IMR-90 (cell line): Measurements from ENCODE around the gene SIM2. TPM values are rescaled to one million over a fixed set of nuclear protein-coding genes. Genes with fewer than 3 reads are reported as not detected.

Experiments used
- ATAC-seq: fragments of 200-7000 bp; cut with Tn5 transposase; 2 replicates; pipeline ENCODE4 v1.9.1; 2020; ENCODE audit warnings: low read depth, mild to moderate bottlenecking, moderate library complexity
- Bru-seq: library from RNA; stranded (reverse); fragments of 400-500 nt; gene quantifications from one replicate; lab custom pipeline; 2021; lab: Mats Ljungman, UMichigan
- BruChase-seq, 2 experiments: library from RNA; stranded (reverse); fragments of 400-500 nt; gene quantifications; one replicate each; lab custom pipeline; 2021; lab: Mats Ljungman, UMichigan
- BruUV-seq: library from RNA; stranded (reverse); fragments of 400-500 nt; replicated peaks from 2 replicates; lab custom pipeline; 2021; lab: Mats Ljungman, UMichigan
- CTCF ChIA-PET: fragments of 300-600 bp; formaldehyde crosslinking; extraction: SDS; loops from one replicate; lab custom pipeline; 2021; ENCODE audit warnings: antibody characterized with exemption; lab: Yijun Ruan, JAX
- POLR2A ChIA-PET: fragments of 300-600 bp; sonication (Branson Sonifier 250); formaldehyde crosslinking; loops from one replicate; lab custom pipeline; 2022; ENCODE audit warnings: antibody characterized with exemption; ENCODE audit not compliant: unreplicated experiment; lab: Charles Lee
- DNase-seq: peaks from one replicate; pipeline ENCODE4 v3.0.0; 2013
- H2AFZ ChIP-seq: replicated peaks from 2 replicates; pipeline ENCODE3; 2013; ENCODE audit warnings: low read length, mild to moderate bottlenecking; ENCODE audit not compliant: poor library complexity
- H2AK5ac ChIP-seq: 2 replicates; pipeline ENCODE4 v1.6.1; 2013; ENCODE audit warnings: low read depth, low read length, inconsistent platforms
- H2AK9ac ChIP-seq: replicated peaks from 2 replicates; pipeline ENCODE3; 2013; ENCODE audit warnings: mild to moderate bottlenecking, low read depth, low read length, moderate library complexity; ENCODE audit not compliant: poor library complexity
- H2BK120ac ChIP-seq: 2 replicates; pipeline ENCODE4 v1.6.1; 2013; ENCODE audit warnings: low read depth, low read length, inconsistent platforms
- H2BK15ac ChIP-seq: 3 replicates; pipeline ENCODE4 v1.6.1; 2013; ENCODE audit warnings: low read depth, low read length, inconsistent platforms
- H2BK20ac ChIP-seq: 2 replicates; pipeline ENCODE4 v1.6.1; 2013; ENCODE audit warnings: low read depth, mild to moderate bottlenecking, inconsistent platforms, low read length, moderate library complexity
- H2BK5ac ChIP-seq: 2 replicates; pipeline ENCODE4 v1.6.1; 2013; ENCODE audit warnings: mild to moderate bottlenecking, low read depth, low read length, inconsistent platforms; ENCODE audit not compliant: poor library complexity, severe bottlenecking
- H3K14ac ChIP-seq: replicated peaks from 2 replicates; pipeline ENCODE4 v1.6.1; 2013; ENCODE audit warnings: low read depth, low read length, inconsistent platforms
- H3K18ac ChIP-seq: 2 replicates; pipeline ENCODE4 v1.6.1; 2013; ENCODE audit warnings: low read depth, low read length, control low read depth
- H3K23ac ChIP-seq: 2 replicates; pipeline ENCODE4 v1.6.1; 2013; ENCODE audit warnings: low read depth, low read length, inconsistent platforms
- H3K27ac ChIP-seq: 2 replicates; pipeline ENCODE4 v1.5.1; 2013; ENCODE audit warnings: mild to moderate bottlenecking, control low read depth, low read length; ENCODE audit not compliant: insufficient read depth
- H3K27me3 ChIP-seq: 2 replicates; pipeline ENCODE4 v1.6.1; 2013; ENCODE audit warnings: low read length; ENCODE audit not compliant: control insufficient read depth, insufficient read depth
- H3K36me3 ChIP-seq: 2 replicates; pipeline ENCODE4 v1.6.1; 2013; ENCODE audit warnings: low read length, mixed read lengths; ENCODE audit not compliant: control insufficient read depth, insufficient read depth
- H3K4ac ChIP-seq: 2 replicates; pipeline ENCODE4 v1.6.1; 2013; ENCODE audit warnings: low read depth, low read length, inconsistent platforms
- H3K4me1 ChIP-seq: 2 replicates; pipeline ENCODE4 v1.6.1; 2013; ENCODE audit warnings: low read length, mixed read lengths; ENCODE audit not compliant: control insufficient read depth, insufficient read depth
- H3K4me2 ChIP-seq: 2 replicates; pipeline ENCODE4 v1.6.1; 2013; ENCODE audit warnings: low read depth, mild to moderate bottlenecking, control low read depth, low read length, moderate library complexity
- H3K4me3 ChIP-seq: 2 replicates; pipeline ENCODE4 v1.5.1; 2013; ENCODE audit warnings: low read depth, mild to moderate bottlenecking, control low read depth, low read length, moderate library complexity; ENCODE audit not compliant: insufficient read depth
- H3K56ac ChIP-seq: 2 replicates; pipeline ENCODE4 v1.6.1; 2013; ENCODE audit warnings: low read length, inconsistent platforms; ENCODE audit not compliant: insufficient read depth; ENCODE audit errors: extremely low read depth
- H3K79me1 ChIP-seq, 2 experiments: 2 replicates each; pipeline ENCODE4 v1.6.1; 2013; ENCODE audit warnings: low read length in 2 of 2, inconsistent platforms in 1 of 2, low read depth in 1 of 2
- H3K9ac ChIP-seq: 2 replicates; pipeline ENCODE4 v1.6.1; 2013; ENCODE audit warnings: low read depth, low read length, control low read depth
- H3K9me1 ChIP-seq: 2 replicates; pipeline ENCODE4 v1.6.1; 2013; ENCODE audit warnings: low read length, inconsistent platforms; ENCODE audit not compliant: insufficient read depth
- H3K9me3 ChIP-seq: 2 replicates; pipeline ENCODE4 v1.6.1; 2013; ENCODE audit warnings: low read length; ENCODE audit not compliant: control insufficient read depth, insufficient read depth
- H4K20me1 ChIP-seq: 2 replicates; pipeline ENCODE4 v1.6.1; 2013; ENCODE audit warnings: low read length, inconsistent platforms; ENCODE audit not compliant: insufficient read depth
- H4K5ac ChIP-seq: 2 replicates; pipeline ENCODE4 v1.6.1; 2013; ENCODE audit warnings: mild to moderate bottlenecking, low read depth, low read length, control low read depth
- H4K8ac ChIP-seq, 2 experiments: 2 replicates each; pipeline ENCODE4 v1.6.1; 2013; ENCODE audit warnings: low read depth in 2 of 2, low read length in 2 of 2, control low read depth in 1 of 2, inconsistent platforms in 1 of 2
- H4K91ac ChIP-seq: 2 replicates; pipeline ENCODE4 v1.6.1; 2013; ENCODE audit warnings: low read depth, low read length, inconsistent platforms; ENCODE audit not compliant: insufficient read depth
- BHLHE40 ChIP-seq: fragments of 150-350 bp; IDR thresholded peaks from 2 replicates; pipeline ENCODE4 v1.6.1; 2016; ENCODE audit warnings: mild to moderate bottlenecking, low read depth, low read length
- MXI1 ChIP-seq: IDR thresholded peaks from 2 replicates; pipeline ENCODE4 v1.6.1; 2012; ENCODE audit warnings: low read depth, mild to moderate bottlenecking, low read length, moderate library complexity, borderline replicate concordance
- WGBS, 2 experiments: methylation state at CpG; one replicate each; pipeline versions ENCODE4 v1.1.5 to v1.1.7; 2013; ENCODE audit warnings: missing lambda C conversion rate in 2 of 2; ENCODE audit not compliant: insufficient read length in 1 of 2; ENCODE audit errors: extremely low coverage in 2 of 2; 5-methylcytosine and 5-hydroxymethylcytosine counted together
- dilution Hi-C: fragments of 300-500 bp; cut with HindIII; formaldehyde crosslinking; loops from one replicate; pipeline ENCODE4 v1.14.3; 2018; ENCODE audit warnings: low sequenced_read_pairs; ENCODE audit not compliant: unreplicated experiment
- in situ Hi-C: fragments of 300-500 bp; cut with MboI; formaldehyde crosslinking; loops from 3 replicates; pipeline ENCODE4 v1.14.3; 2019; ENCODE audit warnings: low sequenced_read_pairs, inconsistent platforms, mixed read lengths
- intact Hi-C: fragments of 100-400 bp; cut with micrococcal nuclease; formaldehyde crosslinking; loops from 2 replicates; pipeline ENCODE4 v1.10.0; 2022
- long read RNA-seq: library from polyadenylated mRNA; unstranded; transcript quantifications from one replicate; pipeline ENCODE4 v2.0.0, GENCODE V29; 2021; ENCODE audit not compliant: unreplicated experiment
- polyA plus RNA-seq, 3 experiments: library from polyadenylated mRNA; depleted of rRNA; stranded (reverse); fragments of >200 nt; gene quantifications; 2 replicates each; pipeline ENCODE4 v1.2.3, GENCODE V29; 2012; ENCODE audit warnings: low replicate concordance in 1 of 3
- total RNA-seq: library from RNA; depleted of rRNA; stranded (reverse); fragments of >200 nt; gene quantifications from 2 replicates; pipeline ENCODE4 v1.2.3, GENCODE V29; 2012; rRNA removed
- TF ChIP-seq, protein P1 (sequence below): fragments of 150-350 bp; IDR thresholded peaks from 2 replicates; pipeline ENCODE4 v1.6.1; 2017; ENCODE audit warnings: mild to moderate bottlenecking, antibody characterized with exemption, low read length, low read depth

Gene SIM2
- 1.9 and 2.2 TPM in 2 replicates for total RNA-seq
- 7.5 and 7.9 TPM in 2 replicates for polyA plus RNA-seq (2012; rRNA removed)
- polyA plus RNA-seq (2012; cell fraction: cytosol; rRNA removed), result 7.5 and 8.7 TPM in 2 replicates
- polyA plus RNA-seq (2012; cell fraction: nucleus; rRNA removed; ENCODE audit: low replicate concordance), result 22.1 and 26.1 TPM in 2 replicates
- Bru-seq, nascent RNA, result percentile 54 among the genes with signal in this experiment
- percentile 53 among the genes with signal in this experiment for BruChase-seq, experiment 1, labeled RNA remaining after a 6-hour chase
- BruChase-seq, experiment 2, labeled RNA remaining after a 2-hour chase, result percentile 58 among the genes with signal in this experiment
- long read RNA-seq, partial matches to known transcripts, result 0 of 7 reads
- long read RNA-seq, other reads (novel, unspliced or antisense), result 7 of 7 reads

DNA sequence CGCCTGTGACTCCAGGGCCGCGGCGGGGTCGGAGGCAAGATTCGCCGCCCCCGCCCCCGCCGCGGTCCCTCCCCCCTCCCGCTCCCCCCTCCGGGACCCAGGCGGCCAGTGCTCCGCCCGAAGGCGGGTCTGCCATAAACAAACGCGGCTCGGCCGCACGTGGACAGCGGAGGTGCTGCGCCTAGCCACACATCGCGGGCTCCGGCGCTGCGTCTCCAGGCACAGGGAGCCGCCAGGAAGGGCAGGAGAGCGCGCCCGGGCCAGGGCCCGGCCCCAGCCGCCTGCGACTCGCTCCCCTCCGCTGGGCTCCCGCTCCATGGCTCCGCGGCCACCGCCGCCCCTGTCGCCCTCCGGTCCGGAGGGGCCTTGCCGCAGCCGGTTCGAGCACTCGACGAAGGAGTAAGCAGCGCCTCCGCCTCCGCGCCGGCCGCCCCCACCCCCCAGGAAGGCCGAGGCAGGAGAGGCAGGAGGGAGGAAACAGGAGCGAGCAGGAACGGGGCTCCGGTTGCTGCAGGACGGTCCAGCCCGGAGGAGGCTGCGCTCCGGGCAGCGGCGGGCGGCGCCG is at the start of gene SIM2:
TSS of gene SIM2 (plus strand) at position 135 of the 565 bp plus-strand sequence. CDS start 632 bp downstream, outside the sequence.
- DNase-seq (peak; percentile 52), ATAC-seq (peak; percentile 52)
- H3K9me1 ChIP-seq, result no peaks in the 10 kb centered on the region; the same call in none of the 2 replicates
- peak within 1 kb of the TSS; percentile 24; the same call in 1 of the 2 replicates for H2AK5ac ChIP-seq
- H2BK20ac ChIP-seq, result no peak within 1 kb of the TSS
- no peak within 1 kb of the TSS; the same call in 1 of the 2 replicates for H3K18ac ChIP-seq
- H2AFZ ChIP-seq, result peak within 1 kb of the TSS; percentile 84
- H3K4me1 ChIP-seq, result no peaks in the 10 kb centered on the region
- H2AK9ac ChIP-seq, result peak within 1 kb of the TSS; percentile 82
- dilution Hi-C loops (no loop called here), intact Hi-C loops (no loop called here), in situ Hi-C loops (no loop called here)
- H3K9me3 ChIP-seq, result peaks cover 10% of the 10 kb centered on the region; the same call in 1 of the 2 replicates
- H3K36me3 ChIP-seq, result no peaks in the 10 kb centered on the region
- H3K27me3 ChIP-seq, result peaks cover 94% of the 10 kb centered on the region
- WGBS, 2 experiments, result 1% methylated on average over 20 of the region's 70 CpGs; no CpG with 5 or more reads in 1 of the 2 experiments
- H3K9ac ChIP-seq, result peak within 1 kb of the TSS; percentile 60
- peak within 1 kb of the TSS; percentile 42; the same call in 1 of the 2 replicates for H4K5ac ChIP-seq
- H4K8ac ChIP-seq, result peak within 1 kb of the TSS in 1 of 2 experiments; percentile 43; a peak in 2 of 4 replicates
- peak within 1 kb of the TSS; percentile 57 for H3K4me3 ChIP-seq
- no TSS peak for BruUV-seq
- peak within 1 kb of the TSS; percentile 76 for H2BK5ac ChIP-seq
- no peaks in the 10 kb centered on the region for H3K79me1 ChIP-seq
- peak within 1 kb of the TSS; percentile 9; the same call in 1 of the 2 replicates for H3K14ac ChIP-seq
- POLR2A ChIA-PET, result no interaction called here
- 0 out of 2 replicates have a peak within 1 kb of the TSS, but pooled peaks have one; percentile 63 for H2BK120ac ChIP-seq
- H3K23ac ChIP-seq, result peak within 1 kb of the TSS; percentile 77
- peak within 1 kb of the TSS; percentile 79 for H3K4me2 ChIP-seq
- H4K91ac ChIP-seq, result no peak within 1 kb of the TSS
- H3K4ac ChIP-seq, result peak within 1 kb of the TSS; percentile 82; the same call in 1 of the 2 replicates
- peak within 1 kb of the TSS; percentile 48 for H3K27ac ChIP-seq
- H4K20me1 ChIP-seq, result peaks cover 16% of the 10 kb centered on the region
- TF ChIP-seq, protein P1, sequence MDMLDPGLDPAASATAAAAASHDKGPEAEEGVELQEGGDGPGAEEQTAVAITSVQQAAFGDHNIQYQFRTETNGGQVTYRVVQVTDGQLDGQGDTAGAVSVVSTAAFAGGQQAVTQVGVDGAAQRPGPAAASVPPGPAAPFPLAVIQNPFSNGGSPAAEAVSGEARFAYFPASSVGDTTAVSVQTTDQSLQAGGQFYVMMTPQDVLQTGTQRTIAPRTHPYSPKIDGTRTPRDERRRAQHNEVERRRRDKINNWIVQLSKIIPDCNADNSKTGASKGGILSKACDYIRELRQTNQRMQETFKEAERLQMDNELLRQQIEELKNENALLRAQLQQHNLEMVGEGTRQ, result no peak
- TF ChIP-seq MXI1 (0 out of 2 replicates have a peak, but pooled peaks have one; percentile 23), BHLHE40 (peak; percentile 39; the same call in 1 of the 2 replicates)
- CTCF ChIA-PET, result no interaction called here
- no peak within 1 kb of the TSS for H2BK15ac ChIP-seq
- H3K56ac ChIP-seq, result no peak within 1 kb of the TSS
